Loucy (cell line): ENCODE data around the gene WDTC1.
"Not testable (repeated sequence)": the region's sequence is repeated elsewhere in the genome, so short reads cannot be mapped to it uniquely, and the experiment has no call there.

ENCODE experiments used
- H2AFZ ChIP-seq: fragments of 200-600 bp; sonication (generic); 2 replicates; pipeline ENCODE4 v1.6.0; 2016; ENCODE audit warnings: antibody characterized with exemption, mild to moderate bottlenecking, low read length, moderate library complexity
- H3F3A ChIP-seq: fragments of 200-600 bp; 2 replicates; pipeline ENCODE4 v1.6.0; 2016; ENCODE audit warnings: antibody characterized with exemption, low read depth, mild to moderate bottlenecking
- H3K27me3 ChIP-seq: fragments of 200-600 bp; sonication (generic); 2 replicates; pipeline ENCODE4 v1.6.1; 2014; ENCODE audit warnings: low read length, mild to moderate bottlenecking; ENCODE audit not compliant: insufficient read depth, poor library complexity, severe bottlenecking
- H3K36me3 ChIP-seq: fragments of 200-600 bp; sonication (generic); 2 replicates; pipeline ENCODE4 v1.6.1; 2016; ENCODE audit warnings: low read length; ENCODE audit not compliant: insufficient read depth
- H3K4me1 ChIP-seq: fragments of 200-600 bp; sonication (generic); 2 replicates; pipeline ENCODE4 v1.5.1; 2014; ENCODE audit warnings: low read length, mild to moderate bottlenecking; ENCODE audit not compliant: insufficient read depth, poor library complexity, severe bottlenecking
- H3K4me2 ChIP-seq: fragments of 200-600 bp; sonication (generic); 2 replicates; pipeline ENCODE4 v1.6.0; 2014; ENCODE audit warnings: antibody characterized with exemption, low read length, low read depth, mild to moderate bottlenecking; ENCODE audit not compliant: poor library complexity, severe bottlenecking
- H3K4me3 ChIP-seq: fragments of 200-600 bp; sonication (generic); 2 replicates; pipeline ENCODE4 v1.5.1; 2014; ENCODE audit warnings: low read length, mild to moderate bottlenecking, mixed read lengths; ENCODE audit not compliant: poor library complexity, severe bottlenecking
- H3K79me2 ChIP-seq: fragments of 200-600 bp; sonication (generic); 2 replicates; pipeline ENCODE4 v1.6.1; 2014; ENCODE audit warnings: low read length; ENCODE audit not compliant: insufficient read depth
- H3K9ac ChIP-seq: fragments of 200-600 bp; sonication (generic); 2 replicates; pipeline ENCODE4 v1.6.0; 2014; ENCODE audit warnings: mild to moderate bottlenecking, low read depth, low read length, moderate library complexity; ENCODE audit not compliant: poor library complexity, severe bottlenecking
- H3K9me2 ChIP-seq: fragments of 200-600 bp; sonication (generic); replicated peaks from 2 replicates; pipeline ENCODE4 v1.6.1; 2016; ENCODE audit warnings: low read depth, low read length, mixed read lengths
- H3K9me3 ChIP-seq: fragments of 200-600 bp; sonication (generic); 2 replicates; pipeline ENCODE4 v1.6.1; 2014; ENCODE audit warnings: mild to moderate bottlenecking, antibody characterized with exemption, low read length, low read depth; ENCODE audit not compliant: insufficient read depth
- H4K20me1 ChIP-seq: fragments of 200-600 bp; sonication (generic); 2 replicates; pipeline ENCODE4 v1.6.0; 2014; ENCODE audit warnings: antibody characterized with exemption, low read length, mild to moderate bottlenecking; ENCODE audit not compliant: insufficient read depth, poor library complexity, severe bottlenecking
- CTCF ChIP-seq: fragments of 200-600 bp; sonication (generic); conservative IDR thresholded peaks from 2 replicates; pipeline ENCODE4 v1.5.1; 2014; ENCODE audit warnings: mild to moderate bottlenecking, antibody characterized with exemption, low read length
- EZH2phosphoT487 ChIP-seq: fragments of 200-600 bp; IDR thresholded peaks from 2 replicates; pipeline ENCODE4 v1.6.1; 2018; ENCODE audit warnings: antibody characterized with exemption, mild to moderate bottlenecking, moderate library complexity, borderline replicate concordance

The WDTC1 gene

GRCh38 chr1:27238032-27238431 is 3.6 kb downstream of the WDTC1 start:
- Histone ChIP-seq H3K4me2 (peak overlapping the region; percentile 16), H3K79me2 (peaks cover 49% of the 10 kb centered on the region)
- TF ChIP-seq CTCF (no peak), EZH2phosphoT487 (no peak)

GRCh38 chr1:27241677-27242076 is 7.2 kb downstream of the WDTC1 start:
- Histone ChIP-seq H3K9me3 (no peaks in the 10 kb centered on the region), H3K9ac (peak overlapping the region; percentile 22), H4K20me1 (no peaks in the 10 kb centered on the region), H3K4me1 (peaks cover 6% of the 10 kb centered on the region), H3K4me3 (no peak overlapping the region), H3K36me3 (peaks cover 6% of the 10 kb centered on the region), H3F3A (no peaks in the 10 kb centered on the region), H3K27me3 (no peaks in the 10 kb centered on the region), H3K4me2 (no peak overlapping the region), H2AFZ (no peak overlapping the region), H3K9me2 (no peaks in the 10 kb centered on the region), H3K79me2 (peaks cover 33% of the 10 kb centered on the region)
- TF ChIP-seq EZH2phosphoT487 = no peak
- no peak for TF ChIP-seq CTCF

More at GRCh38 chr1:27238032-27238431, 3.6 kb downstream of the WDTC1 start:
- no peaks in the 10 kb centered on the region for H3K27me3 ChIP-seq
- H3K9ac ChIP-seq = no peak overlapping the region
- no peaks in the 10 kb centered on the region for H3K36me3 ChIP-seq
- peaks cover 13% of the 10 kb centered on the region for H4K20me1 ChIP-seq
- no peaks in the 10 kb centered on the region for H3K9me2 ChIP-seq
- no peaks in the 10 kb centered on the region for H3K9me3 ChIP-seq
- no peak overlapping the region for H3K4me3 ChIP-seq
- H3F3A ChIP-seq = no peaks in the 10 kb centered on the region
- peaks cover 23% of the 10 kb centered on the region for H3K4me1 ChIP-seq
- H2AFZ ChIP-seq = no peak overlapping the region

- H3K79me2 ChIP-seq = peaks cover 28% of the 10 kb centered on the region; the same call in 1 of the 2 replicates
- not testable (repeated sequence) for H3F3A ChIP-seq, H3K9me2 ChIP-seq, H3K9me3 ChIP-seq, H3K4me2 ChIP-seq, H3K4me3 ChIP-seq, H3K4me1 ChIP-seq, H3K36me3 ChIP-seq, H4K20me1 ChIP-seq, H3K27me3 ChIP-seq, H3K9ac ChIP-seq, H2AFZ ChIP-seq
Observed at GRCh38 chr1:27243665-27244064, 9.2 kb downstream of the WDTC1 start.

- no peaks in the 10 kb centered on the region for H3F3A ChIP-seq
- H3K36me3 ChIP-seq = peaks cover 6% of the 10 kb centered on the region
- no peak overlapping the region for H2AFZ ChIP-seq
- H3K4me3 ChIP-seq = no peak overlapping the region
- H3K27me3 ChIP-seq = no peaks in the 10 kb centered on the region
- TF ChIP-seq CTCF = no peak
- TF ChIP-seq EZH2phosphoT487 = no peak
- H3K4me1 ChIP-seq = peaks cover 4% of the 10 kb centered on the region
- H3K4me2 ChIP-seq = no peak overlapping the region
- no peaks in the 10 kb centered on the region for H3K9me3 ChIP-seq
- H3K9ac ChIP-seq = no peak overlapping the region
- H4K20me1 ChIP-seq = no peaks in the 10 kb centered on the region
- no peaks in the 10 kb centered on the region for H3K9me2 ChIP-seq
- peaks cover 21% of the 10 kb centered on the region; the same call in 1 of the 2 replicates for H3K79me2 ChIP-seq
Observed at GRCh38 chr1:27246194-27246593, 11.8 kb downstream of the WDTC1 start.
